Heart right ventricle (tissue), 16 donors: ENCODE data around the gene RASAL2. TPM values are rescaled to one million over a fixed set of nuclear protein-coding genes. Genes with fewer than 3 reads are reported as not detected.
"Not testable (repeated sequence)": the region's sequence is repeated elsewhere in the genome, so short reads cannot be mapped to it uniquely, and the experiment has no call there.

Experiments
- ATAC-seq, 8 donors: fragments of 200-7000 bp; cut with Tn5 transposase; one replicate each; pipeline ENCODE4 v1.9.1; 2020; ENCODE audit warnings: mild to moderate bottlenecking in 8 of 8, moderate library complexity in 8 of 8, moderate number of reproducible peaks in 1 of 8
- DNase-seq, 2 donors: peaks; one replicate each; pipeline ENCODE4 v3.0.0-alpha.2; 2020
- H3K27ac ChIP-seq, 10 donors: fragments of 200-600 bp; sonication (generic) in 2 of 10; one replicate each; pipeline versions ENCODE4 v1.5.0 to v1.8.0; 2020 to 2022; ENCODE audit warnings: mild to moderate bottlenecking in 3 of 10
- H3K27me3 ChIP-seq, 7 donors: fragments of 200-600 bp; one replicate each; pipeline ENCODE4 v1.8.0; 2021 to 2022; ENCODE audit warnings: mild to moderate bottlenecking in 2 of 7
- H3K36me3 ChIP-seq, 9 donors: fragments of 200-600 bp; sonication (generic) in 1 of 9; one replicate each; pipeline versions ENCODE4 v1.5.0 to v1.8.0; 2020 to 2022; ENCODE audit warnings: mild to moderate bottlenecking in 2 of 9
- H3K4me1 ChIP-seq, 9 donors: fragments of 200-600 bp; sonication (generic) in 1 of 9; one replicate each; pipeline versions ENCODE4 v1.5.0 to v1.8.0; 2020 to 2022; ENCODE audit warnings: mild to moderate bottlenecking in 4 of 9
- H3K4me3 ChIP-seq, 10 donors: fragments of 200-600 bp; sonication (generic) in 2 of 10; one replicate each; pipeline versions ENCODE4 v1.5.0 to v1.8.0; 2020 to 2022; ENCODE audit warnings: mild to moderate bottlenecking in 7 of 10, moderate library complexity in 2 of 10
- H3K9me3 ChIP-seq, 11 donors: fragments of 200-600 bp in 10 of 11; sonication (generic) in 2 of 11; one replicate each; pipeline versions ENCODE4 v1.5.0 to v1.8.0; 2013 to 2022; ENCODE audit warnings: mild to moderate bottlenecking in 2 of 11, control low read depth in 1 of 11, moderate library complexity in 1 of 11
- CTCF ChIP-seq, 9 donors: fragments of 200-600 bp; sonication (generic) in 2 of 9; IDR thresholded peaks; one replicate each; pipeline versions ENCODE4 v1.5.0 to v1.8.0; 2021 to 2022; ENCODE audit warnings: antibody characterized with exemption in 9 of 9, mild to moderate bottlenecking in 5 of 9, moderate library complexity in 1 of 9
- WGBS, 2 donors: extraction: QIAGEN DNeasy Blood & Tissue Kit; methylation state at CpG; one replicate each; pipeline ENCODE4 v1.1.7; 2013; ENCODE audit warnings: inconsistent platforms in 1 of 2; 5-methylcytosine and 5-hydroxymethylcytosine counted together
- intact Hi-C, 10 donors: fragments of 100-400 bp; cut with DNase I; formaldehyde crosslinking; loops; one replicate each; pipeline versions ENCODE4 v1.11.1 to v1.14.2; 2022
- polyA plus RNA-seq, 2 donors: library from polyadenylated mRNA; stranded (reverse); fragments of 200-250 nt; gene quantifications; one replicate each; pipeline ENCODE4 v1.2.3, GENCODE V29; 2013
- total RNA-seq, 10 donors: library from RNA; stranded (reverse); fragmentation: NEBNext Ultra II Directional in 3 of 10; extraction: Animal tissue kit (Norgen Biotek cat#: 25700) in 3 of 10; gene quantifications; one replicate each; pipeline versions ENCODE4 v1.2.1 to v1.2.4, GENCODE V29; 2021 to 2023
- donor health status: Arrhythmogenic right ventricular cardiomyopathy.
- donor health status: ischemic (EF 13 %, LVEDD 7.1; RV severe dilation, severe dysfunction).
- donor health status: healthy with polysubstance abuse.
- donor health status: DM: no; HTN: yes; CAD: no.
- donor health status: DM: no; HTN: no; CAD: no.
- donor health status: ischemic (EF 25% LVEDD 6.9; RV normal size, moderate dysfunction).
- donor health status: ischemic (EF 25% LVEDD 5.7; RV mildly dilated, moderate dysfunction).
- donor health status: healthy.
- donor health status: DM: yes; HTN: yes; CAD: no.
- donor health status: Ischemic cardiomyopathy.
- donor health status: ischemic (EF 35%, LVEDD 5.7; RV mildly dilated, moderate dysfunction).
- donor health status: nonischemic (EF 11% LVEDD 7.7; RV severe dilation, severe dysfunction).
- donor health status: DM: yes; HTN: yes; CAD: no.
- donor health status: PGD.
- donor health status: ischemic (EF 29% LVEDD 5.4; RV normal size, mild dysfunction).
- donor health status: nonischemic (EF 23%, LVEDD 6.1; RV moderate dilation, normal function).

RASAL2 gene
- total and polyA plus RNA-seq, 12 donors = 3.5 to 59.8 (median 36.2) TPM

GRCh38 chr1:178189814-178190213 lies 95.9 kb downstream of the RASAL2 start:
- no peak overlapping the region for H3K4me3 ChIP-seq
- no peaks in the 10 kb centered on the region for H3K36me3 ChIP-seq
- intact Hi-C loops = loop anchor here in 8 of 10 donors (5.0 to 10.0 kb wide), 10 partner anchors 93 to 245 kb away; partner anchors contain the start of gene RASAL2 (in 1 of the 8)
- no peak overlapping the region for H3K27ac ChIP-seq
- TF ChIP-seq CTCF (IDR thresholded peaks at IDR 0.05) = peak; percentile 27 to 74 (median 63)
- ATAC-seq = peak in 6 of 8 donors; percentile 71 to 81 (median 78)
- WGBS, 2 donors = 60 to 64% methylated on average over 3 of the region's 3 CpGs
- DNase-seq = peak in 1 of 2 donors; percentile 46
- peaks cover 0 to 71% (median 20%) of the 10 kb centered on the region in 9 donors for H3K4me1 ChIP-seq
- H3K9me3 ChIP-seq = peaks cover 0 to 9% (median 0%) of the 10 kb centered on the region in 11 donors
- H3K27me3 ChIP-seq = no peaks in the 10 kb centered on the region

GRCh38 chr1:178190881-178191280 lies 97.0 kb downstream of the RASAL2 start:
- Histone ChIP-seq H3K4me1 (peaks cover 0 to 65% (median 20%) of the 10 kb centered on the region in 9 donors), H3K9me3 (peaks cover 0 to 9% (median 0%) of the 10 kb centered on the region in 11 donors), H3K36me3 (no peaks in the 10 kb centered on the region), H3K4me3 (no peak overlapping the region), H3K27ac (no peak overlapping the region), H3K27me3 (no peaks in the 10 kb centered on the region)
- no peak for TF ChIP-seq CTCF (IDR thresholded peaks at IDR 0.05)
- no peak for ATAC-seq
- intact Hi-C loops = loop anchor here in 5 of 10 donors (5.0 to 10.0 kb wide), 5 partner anchors 136 to 246 kb away; no protein-coding TSS in a partner anchor
- WGBS, 2 donors = 68 to 90% methylated on average over 2 of the region's 2 CpGs
- DNase-seq = no peak

GRCh38 chr1:178192686-178193085 lies 98.8 kb downstream of the RASAL2 start:
- no peaks in the 10 kb centered on the region for H3K9me3 ChIP-seq
- H3K36me3 ChIP-seq = no peaks in the 10 kb centered on the region
- no peak for TF ChIP-seq CTCF (IDR thresholded peaks at IDR 0.05)
- peak overlapping the region in 2 of 10 donors; percentile 23 to 37 for H3K27ac ChIP-seq
- no peak overlapping the region for H3K4me3 ChIP-seq
- WGBS, 2 donors = 62 to 72% methylated on average over 3 of the region's 3 CpGs
- peaks cover 0 to 61% (median 20%) of the 10 kb centered on the region in 9 donors for H3K4me1 ChIP-seq
- ATAC-seq = peak in 7 of 8 donors; percentile 47 to 84 (median 64)
- H3K27me3 ChIP-seq = no peaks in the 10 kb centered on the region
- peak in 1 of 2 donors; percentile 23 for DNase-seq
- intact Hi-C loops = loop anchor here in 5 of 10 donors (1.0 to 10.0 kb wide), 6 partner anchors 138 to 248 kb away; no protein-coding TSS in a partner anchor

GRCh38 chr1:178196631-178197030 lies 102.7 kb downstream of the RASAL2 start:
- TF ChIP-seq CTCF (IDR thresholded peaks at IDR 0.05) = no peak

GRCh38 chr1:178202095-178202494 lies 108.2 kb downstream of the RASAL2 start:
- peaks cover 0 to 18% (median 6%) of the 10 kb centered on the region in 11 donors for H3K9me3 ChIP-seq
- intact Hi-C loops, ATAC-seq, H3K27me3 ChIP-seq, DNase-seq, H3K27ac ChIP-seq, H3K36me3 ChIP-seq, H3K4me3 ChIP-seq, H3K4me1 ChIP-seq: not testable (repeated sequence)
- 96% methylated on average over 4 of the region's 4 CpGs for WGBS, 2 donors

More at GRCh38 chr1:178196631-178197030, 102.7 kb downstream of the RASAL2 start:
- Histone ChIP-seq H3K4me3 (no peak overlapping the region), H3K27me3 (no peaks in the 10 kb centered on the region), H3K9me3 (peaks cover 0 to 12% (median 6%) of the 10 kb centered on the region in 11 donors), H3K36me3 (peaks cover 0 to 4% (median 0%) of the 10 kb centered on the region in 9 donors), H3K27ac (no peak overlapping the region), H3K4me1 (peaks cover 0 to 24% (median 11%) of the 10 kb centered on the region in 9 donors)
- intact Hi-C loops = loop anchor here in 3 of 10 donors (10.0 kb wide), 3 partner anchors 142 to 252 kb away; no protein-coding TSS in a partner anchor
- WGBS, 2 donors = 92 to 95% methylated on average over 1 of the region's 1 CpG
- DNase-seq (no peak), ATAC-seq (no peak)

- H3K9me3 ChIP-seq = peaks cover 0 to 22% (median 9%) of the 10 kb centered on the region in 11 donors
- H3K4me3 ChIP-seq, H3K36me3 ChIP-seq, intact Hi-C loops, ATAC-seq, DNase-seq, H3K27ac ChIP-seq, H3K27me3 ChIP-seq, H3K4me1 ChIP-seq: not testable (repeated sequence)
- WGBS, 2 donors = 92 to 96% methylated on average over 2 of the region's 2 CpGs
Measured at GRCh38 chr1:178202546-178202945, 108.6 kb downstream of the RASAL2 start.

GRCh38 chr1:178208269-178208856 lies 114.5 kb downstream of the RASAL2 start:
- ATAC-seq, intact Hi-C loops, H3K27ac ChIP-seq, H3K4me3 ChIP-seq, H3K4me1 ChIP-seq, H3K27me3 ChIP-seq, DNase-seq: not testable (repeated sequence)
- peaks cover 0 to 45% (median 31%) of the 10 kb centered on the region in 11 donors for H3K9me3 ChIP-seq
- peaks cover 0 to 12% (median 0%) of the 10 kb centered on the region in 9 donors for H3K36me3 ChIP-seq
- 97 to 98% methylated on average over 11 of the region's 11 CpGs for WGBS, 2 donors
